GM19372 (cell line): ENCODE measurements around the gene PAGE1.
"Not testable (repeated sequence)": the region's sequence is repeated elsewhere in the genome, so short reads cannot be mapped to it uniquely, and the experiment has no call there.

ENCODE experiments used
- ATAC-seq: cut with Tn5 transposase; IDR thresholded peaks from one replicate; pipeline ENCODE4 v1.9.1; 2021; ENCODE audit warnings: mild to moderate bottlenecking, low read depth, moderate library complexity; ENCODE audit not compliant: unreplicated experiment

PAGE1 gene

GRCh38 chrX:49695276-49696180 lies at the start of gene PAGE1:
Gene PAGE1, minus strand, starts transcription at chrX:49695984. Its CDS starts 1,214 bp downstream, at chrX:49694770.
- ATAC-seq = no peak

GRCh38 chrX:49741501-49741900 lies 45.7 kb upstream of the PAGE1 start:
- not testable (repeated sequence) for ATAC-seq

- no peak for ATAC-seq
Observed at GRCh38 chrX:49727847-49728246, 32.1 kb upstream of the PAGE1 start.

- no peak for ATAC-seq
Observed at GRCh38 chrX:49726966-49727365, 31.2 kb upstream of the PAGE1 start.

- ATAC-seq = no peak
Observed at GRCh38 chrX:49725923-49726904, 30.4 kb upstream of the PAGE1 start.

- ATAC-seq = no peak
Observed at GRCh38 chrX:49725401-49725800, 29.6 kb upstream of the PAGE1 start.

- not testable (repeated sequence) for ATAC-seq
Observed at GRCh38 chrX:49720106-49720505, 24.3 kb upstream of the PAGE1 start.

- no peak for ATAC-seq
Observed at GRCh38 chrX:49712577-49712976, 16.8 kb upstream of the PAGE1 start.

- ATAC-seq = no peak
Observed at GRCh38 chrX:49710744-49711319, 15.0 kb upstream of the PAGE1 start.

- no peak for ATAC-seq
Observed at GRCh38 chrX:49704691-49705404, 9.1 kb upstream of the PAGE1 start.

GRCh38 chrX:49701933-49702332 lies 6.1 kb upstream of the PAGE1 start:
- no peak for ATAC-seq

- no peak for ATAC-seq
Observed at GRCh38 chrX:49701323-49701722, 5.5 kb upstream of the PAGE1 start.

- ATAC-seq = no peak
Observed at GRCh38 chrX:49675075-49675719, 20.6 kb downstream of the PAGE1 start.

- no peak for ATAC-seq
Observed at GRCh38 chrX:49673394-49673793, 22.4 kb downstream of the PAGE1 start.

- no peak for ATAC-seq
Observed at GRCh38 chrX:49664824-49665223, 31.0 kb downstream of the PAGE1 start.

- no peak for ATAC-seq
Observed at GRCh38 chrX:49661881-49662280, 33.9 kb downstream of the PAGE1 start.

GRCh38 chrX:49659771-49660170 lies 36.0 kb downstream of the PAGE1 start:
- ATAC-seq = no peak

GRCh38 chrX:49656533-49656932 lies 39.3 kb downstream of the PAGE1 start:
- ATAC-seq = no peak

GRCh38 chrX:49644991-49645637 lies 50.7 kb downstream of the PAGE1 start:
- no peak for ATAC-seq
